Measurements from ENCODE around the gene BORCS5. TPM values are rescaled to one million over a fixed set of nuclear protein-coding genes. Genes with fewer than 3 reads are reported as not detected.

The BORCS5 gene
- total RNA-seq, 2 experiments from 2014 or later: 10.4 to 22.9 TPM

DNA sequence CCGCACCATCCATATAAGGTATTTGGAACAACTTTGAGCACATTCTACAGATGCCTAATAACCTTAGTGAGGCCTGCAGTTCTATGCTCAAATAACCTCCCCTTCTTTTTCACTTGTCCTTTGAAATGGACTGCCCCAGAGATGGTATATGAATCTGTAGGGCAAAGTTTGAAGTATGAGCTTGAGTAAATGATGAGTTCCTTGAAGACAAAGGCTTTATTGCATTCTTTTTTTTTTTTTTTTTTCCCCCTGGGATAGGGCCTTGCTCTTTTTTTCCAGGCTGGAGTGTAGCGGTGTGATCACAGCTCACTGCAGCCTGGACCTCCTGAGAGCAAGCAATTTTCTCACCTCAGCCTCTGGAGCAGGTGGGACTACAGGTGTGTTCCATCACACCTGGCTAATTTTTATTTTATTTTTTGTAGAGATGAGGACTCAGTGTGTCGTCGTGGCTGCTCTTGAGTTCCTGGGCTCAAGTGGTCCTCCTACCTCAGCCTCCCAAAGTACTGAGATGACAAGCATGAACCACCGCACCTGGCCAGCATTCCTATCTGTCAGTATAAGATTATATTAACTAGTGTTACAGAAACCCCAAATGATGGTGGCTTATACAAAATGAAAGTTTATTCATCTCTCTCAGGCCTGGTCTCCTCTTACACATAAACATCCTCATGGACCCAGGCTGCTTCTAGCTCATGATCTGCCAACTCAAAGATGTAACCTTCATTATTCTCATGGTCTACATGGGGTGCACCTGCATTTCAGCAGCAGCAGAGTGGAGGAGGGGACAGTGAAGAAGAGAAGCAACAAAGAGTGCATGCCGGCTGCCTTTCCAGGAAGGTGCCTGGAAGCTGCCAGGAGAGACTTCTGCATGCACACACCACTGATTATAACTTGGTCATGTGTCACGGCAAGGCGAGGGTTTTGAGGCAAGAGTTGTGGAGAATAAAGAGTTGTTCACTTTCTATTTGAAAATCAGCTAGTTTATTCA is 104.4 kb downstream of the BORCS5 start:
- intact Hi-C loops (cut with micrococcal nuclease; ENCODE audit: unreplicated experiment): no loop called here
- no TSS peak for BruUV-seq (replicated peaks)
- Histone ChIP-seq H2AFZ (ENCODE audit: low read length) (no peak overlapping the region), H3K79me2 (ENCODE audit: insufficient read depth, low read depth, low read length) (no peaks in the 10 kb centered on the region), H3K36me3 (ENCODE audit: insufficient read depth, low read length) (no peaks in the 10 kb centered on the region), H3K4me3 (ENCODE audit: low read depth, low read length, poor library complexity, severe bottlenecking) (no peak overlapping the region), H3K4me1 (ENCODE audit: insufficient read depth, low read length, poor library complexity, severe bottlenecking) (no peaks in the 10 kb centered on the region), H3K9me3 (ENCODE audit: low read length) (no peaks in the 10 kb centered on the region), H3K9me2 (ENCODE audit: insufficient read depth, low read length) (no peaks in the 10 kb centered on the region), H3K4me2 (ENCODE audit: low read length) (no peak overlapping the region), H4K20me1 (ENCODE audit: insufficient read depth, low read length) (no peaks in the 10 kb centered on the region), H3K27ac (ENCODE audit: low read depth, low read length, poor library complexity, severe bottlenecking) (no peak overlapping the region)
- ChIA-PET CTCF (ENCODE audit: unreplicated experiment) (no interaction called here), POLR2A (interaction anchor here (0.7 to 1.2 kb wide), 2 partner anchors 60 to 96 kb away, joined by 3 to 4 read pairs; no protein-coding TSS in a partner anchor)
- DNase-seq (ENCODE audit: low spot score): no peak
- no peak for TF ChIP-seq EZH2phosphoT487 (IDR thresholded peaks at IDR 0.05; ENCODE audit: borderline replicate concordance, low read depth, low read length)
- TF ChIP-seq, protein P1, sequence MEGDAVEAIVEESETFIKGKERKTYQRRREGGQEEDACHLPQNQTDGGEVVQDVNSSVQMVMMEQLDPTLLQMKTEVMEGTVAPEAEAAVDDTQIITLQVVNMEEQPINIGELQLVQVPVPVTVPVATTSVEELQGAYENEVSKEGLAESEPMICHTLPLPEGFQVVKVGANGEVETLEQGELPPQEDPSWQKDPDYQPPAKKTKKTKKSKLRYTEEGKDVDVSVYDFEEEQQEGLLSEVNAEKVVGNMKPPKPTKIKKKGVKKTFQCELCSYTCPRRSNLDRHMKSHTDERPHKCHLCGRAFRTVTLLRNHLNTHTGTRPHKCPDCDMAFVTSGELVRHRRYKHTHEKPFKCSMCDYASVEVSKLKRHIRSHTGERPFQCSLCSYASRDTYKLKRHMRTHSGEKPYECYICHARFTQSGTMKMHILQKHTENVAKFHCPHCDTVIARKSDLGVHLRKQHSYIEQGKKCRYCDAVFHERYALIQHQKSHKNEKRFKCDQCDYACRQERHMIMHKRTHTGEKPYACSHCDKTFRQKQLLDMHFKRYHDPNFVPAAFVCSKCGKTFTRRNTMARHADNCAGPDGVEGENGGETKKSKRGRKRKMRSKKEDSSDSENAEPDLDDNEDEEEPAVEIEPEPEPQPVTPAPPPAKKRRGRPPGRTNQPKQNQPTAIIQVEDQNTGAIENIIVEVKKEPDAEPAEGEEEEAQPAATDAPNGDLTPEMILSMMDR (conservative IDR thresholded peaks at IDR 0.05; ENCODE audit: low read length): no peak

DNA sequence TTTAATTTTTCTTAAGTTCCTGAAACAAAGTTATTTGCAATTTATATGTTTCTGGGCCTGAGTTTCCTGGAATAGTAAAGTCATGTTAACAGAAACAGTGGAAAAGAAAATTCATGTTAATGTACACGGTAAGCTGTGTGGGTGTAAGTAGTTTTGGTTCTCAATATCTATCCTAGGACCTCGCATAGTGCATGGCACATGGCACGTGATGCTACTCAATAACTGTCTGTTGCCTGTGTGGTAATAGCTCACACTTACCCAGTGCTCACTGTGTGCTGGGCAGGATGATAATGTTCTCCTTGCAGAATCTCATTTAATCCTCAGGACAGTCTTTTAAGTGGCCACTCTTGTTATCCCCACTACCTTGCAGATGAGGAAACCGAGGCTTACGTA is 105.0 kb downstream of the BORCS5 start:
- Histone ChIP-seq H3K79me2 (ENCODE audit: insufficient read depth, low read depth, low read length) (no peaks in the 10 kb centered on the region), H2AFZ (ENCODE audit: low read length) (no peak overlapping the region), H3K4me1 (ENCODE audit: insufficient read depth, low read length, poor library complexity, severe bottlenecking) (no peaks in the 10 kb centered on the region), H3K4me3 (ENCODE audit: low read depth, low read length, poor library complexity, severe bottlenecking) (no peak overlapping the region), H3K9me3 (ENCODE audit: low read length) (no peaks in the 10 kb centered on the region), H3K4me2 (ENCODE audit: low read length) (no peak overlapping the region), H3K36me3 (ENCODE audit: insufficient read depth, low read length) (no peaks in the 10 kb centered on the region), H3K9me2 (ENCODE audit: insufficient read depth, low read length) (no peaks in the 10 kb centered on the region), H4K20me1 (ENCODE audit: insufficient read depth, low read length) (no peaks in the 10 kb centered on the region), H3K27ac (ENCODE audit: low read depth, low read length, poor library complexity, severe bottlenecking) (no peak overlapping the region)
- POLR2A ChIA-PET: interaction anchor here (0.7 to 1.2 kb wide), 2 partner anchors 61 to 96 kb away, joined by 3 to 4 read pairs; no protein-coding TSS in a partner anchor
- BruUV-seq (replicated peaks): no TSS peak
- CTCF ChIA-PET (ENCODE audit: unreplicated experiment): no interaction called here
- DNase-seq (ENCODE audit: low spot score): no peak
- TF ChIP-seq, protein P1 (conservative IDR thresholded peaks at IDR 0.05; ENCODE audit: low read length): no peak
- no peak for TF ChIP-seq EZH2phosphoT487 (IDR thresholded peaks at IDR 0.05; ENCODE audit: borderline replicate concordance, low read depth, low read length)
- intact Hi-C loops (cut with micrococcal nuclease; ENCODE audit: unreplicated experiment): no loop called here

DNA sequence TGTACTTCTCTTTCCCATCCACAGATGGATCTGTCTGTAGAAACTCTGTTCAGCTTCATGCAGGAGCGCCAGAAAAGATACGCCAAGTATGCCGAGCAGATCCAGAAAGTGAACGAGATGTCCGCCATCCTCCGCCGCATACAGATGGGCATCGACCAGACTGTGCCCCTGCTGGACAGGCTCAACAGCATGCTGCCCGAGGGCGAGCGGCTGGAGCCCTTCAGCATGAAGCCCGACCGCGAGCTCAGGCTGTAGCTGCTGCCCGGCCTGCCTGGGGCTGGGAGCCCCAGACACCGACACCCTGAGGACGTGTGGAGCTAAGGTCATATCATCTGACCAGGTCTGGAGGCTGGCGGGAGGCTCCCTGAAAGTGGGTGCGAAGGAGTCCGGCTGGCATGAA is 108.6 kb downstream of the BORCS5 start:
- Histone ChIP-seq H3K9me2 (ENCODE audit: insufficient read depth, low read length) (no peaks in the 10 kb centered on the region), H3K9me3 (ENCODE audit: low read length) (no peaks in the 10 kb centered on the region), H3K27ac (ENCODE audit: low read depth, low read length, poor library complexity, severe bottlenecking) (no peak overlapping the region), H2AFZ (ENCODE audit: low read length) (no peak overlapping the region), H3K36me3 (ENCODE audit: insufficient read depth, low read length) (peaks cover 6% of the 10 kb centered on the region; the same call in 1 of the 2 replicates), H4K20me1 (ENCODE audit: insufficient read depth, low read length) (no peaks in the 10 kb centered on the region), H3K4me3 (ENCODE audit: low read depth, low read length, poor library complexity, severe bottlenecking) (no peak overlapping the region), H3K79me2 (ENCODE audit: insufficient read depth, low read depth, low read length) (no peaks in the 10 kb centered on the region), H3K4me1 (ENCODE audit: insufficient read depth, low read length, poor library complexity, severe bottlenecking) (no peaks in the 10 kb centered on the region), H3K4me2 (ENCODE audit: low read length) (no peak overlapping the region)
- CTCF ChIA-PET (ENCODE audit: unreplicated experiment): no interaction called here
- intact Hi-C loops (cut with micrococcal nuclease; ENCODE audit: unreplicated experiment): no loop called here
- DNase-seq (ENCODE audit: low spot score): no peak
- POLR2A ChIA-PET: interaction anchor here (0.6 to 2.3 kb wide), 9 partner anchors 9 to 390 kb away, joined by 3 to 8 read pairs (median 4); no protein-coding TSS in a partner anchor
- TF ChIP-seq, protein P1 (conservative IDR thresholded peaks at IDR 0.05; ENCODE audit: low read length): no peak
- TF ChIP-seq EZH2phosphoT487 (IDR thresholded peaks at IDR 0.05; ENCODE audit: borderline replicate concordance, low read depth, low read length): no peak
- no TSS peak for BruUV-seq (replicated peaks)
